H1 (cell line): ENCODE results near the gene MICU2. TPM values are rescaled to one million over a fixed set of nuclear protein-coding genes. Genes with fewer than 3 reads are reported as not detected.
"Not testable (repeated sequence)": the region's sequence is repeated elsewhere in the genome, so short reads cannot be mapped to it uniquely, and the experiment has no call there.

ENCODE experiments used
- CTCF ChIA-PET: fragments of 300-600 bp; sonication (Branson Sonifier 250); formaldehyde crosslinking; loops from one replicate; lab custom pipeline; 2021; ENCODE audit not compliant: partially characterized antibody; lab: Charles Lee
- POLR2A ChIA-PET: fragments of 300-600 bp; sonication (Branson Sonifier 250); formaldehyde crosslinking; loops from one replicate; lab custom pipeline; 2021; ENCODE audit warnings: inconsistent platforms; ENCODE audit not compliant: partially characterized antibody; lab: Charles Lee
- DNase-seq, 2 experiments: peaks; one replicate each; pipeline versions ENCODE4 v3.0.0 to v3.0.0-alpha.2; 2010 to 2022; ENCODE audit warnings: low spot score in 2 of 2, low read depth in 1 of 2, mixed read lengths in 1 of 2
- FAIRE-seq: peaks from 2 replicates; lab custom pipeline; 2011; peaks lifted over from hg19 to GRCh38; lab: Jason Lieb, UNC
- H2AFZ ChIP-seq: 2 replicates; pipeline ENCODE4 v1.8.1; 2012; ENCODE audit warnings: low read length, inconsistent platforms
- H2AK5ac ChIP-seq: 2 replicates; pipeline ENCODE4 v1.6.1; 2013; ENCODE audit warnings: low read depth, low read length
- H2BK120ac ChIP-seq: replicated peaks from 2 replicates; pipeline ENCODE3; 2013; ENCODE audit warnings: low read depth, low read length, inconsistent platforms
- H2BK12ac ChIP-seq: 2 replicates; pipeline ENCODE4 v1.6.1; 2013; ENCODE audit warnings: low read depth, low read length
- H2BK15ac ChIP-seq: 2 replicates; pipeline ENCODE4 v1.6.1; 2013; ENCODE audit warnings: low read length
- H2BK20ac ChIP-seq: 2 replicates; pipeline ENCODE4 v1.6.1; 2013; ENCODE audit warnings: low read length
- H2BK5ac ChIP-seq: 2 replicates; pipeline ENCODE4 v1.6.1; 2013; ENCODE audit warnings: low read depth, low read length
- H3K14ac ChIP-seq: 2 replicates; pipeline ENCODE4 v1.6.1; 2013; ENCODE audit warnings: inconsistent platforms; ENCODE audit not compliant: insufficient read length
- H3K18ac ChIP-seq: 2 replicates; pipeline ENCODE4 v1.6.1; 2013; ENCODE audit warnings: low read length; ENCODE audit errors: extremely low read depth
- H3K23ac ChIP-seq: 2 replicates; pipeline ENCODE4 v1.6.1; 2013; ENCODE audit warnings: inconsistent platforms; ENCODE audit not compliant: insufficient read length
- H3K23me2 ChIP-seq: 2 replicates; pipeline ENCODE4 v1.6.1; 2013; ENCODE audit warnings: low read depth, low read length
- H3K27ac ChIP-seq: 2 replicates; pipeline ENCODE4 v1.6.1; 2011; ENCODE audit warnings: low read depth, low read length, inconsistent platforms
- H3K27me3 ChIP-seq, 4 experiments: replicated peaks in 1 of 4; 1 replicate in 1 of 4; 2 replicates in 3 of 4; pipeline versions ENCODE4 v1.6.1 to v1.8.1; 2011 to 2013; ENCODE audit warnings: low read length in 3 of 4, mild to moderate bottlenecking in 3 of 4, inconsistent platforms in 2 of 4, mixed read lengths in 2 of 4, moderate library complexity in 1 of 4; ENCODE audit not compliant: control insufficient read depth in 3 of 4, insufficient read depth in 3 of 4; ENCODE audit errors: extremely low read depth in 1 of 4
- H3K36me3 ChIP-seq, 4 experiments: 2 replicates each; pipeline versions ENCODE4 v1.6.1 to v1.8.1; 2011 to 2013; ENCODE audit warnings: mild to moderate bottlenecking in 4 of 4, low read length in 3 of 4, moderate library complexity in 2 of 4, control low read depth in 1 of 4, inconsistent platforms in 1 of 4; ENCODE audit not compliant: insufficient read depth in 4 of 4, control insufficient read depth in 2 of 4
- H3K4ac ChIP-seq: replicated peaks from 2 replicates; pipeline ENCODE3; 2013; ENCODE audit warnings: low read length, low read depth, mixed read lengths, inconsistent platforms; ENCODE audit not compliant: insufficient read length
- H3K4me1 ChIP-seq, 4 experiments: replicated peaks in 1 of 4; 1 replicate in 1 of 4; 2 replicates in 3 of 4; pipeline versions ENCODE4 v1.6.1 to v1.8.1; 2011 to 2013; ENCODE audit warnings: low read length in 3 of 4, inconsistent platforms in 2 of 4, mixed read lengths in 1 of 4; ENCODE audit not compliant: insufficient read depth in 4 of 4, control insufficient read depth in 3 of 4
- H3K4me2 ChIP-seq, 2 experiments: 2 replicates each; pipeline versions ENCODE4 v1.6.1 to v1.8.1; 2011 to 2013; ENCODE audit warnings: low read depth in 2 of 2, low read length in 2 of 2, control low read depth in 1 of 2, inconsistent platforms in 1 of 2, mild to moderate bottlenecking in 1 of 2; ENCODE audit not compliant: insufficient read depth in 1 of 2
- H3K4me3 ChIP-seq, 4 experiments: fragments of 200-600, 300-600 bp in 1 of 4; sonication (generic), shearing (Covaris generic), sonication (Bioruptor Twin) in 1 of 4; 2 replicates each; pipeline versions ENCODE4 v1.5.1 to v1.8.1; 2011 to 2016; ENCODE audit warnings: low read length in 4 of 4, low read depth in 3 of 4, control low read depth in 2 of 4, inconsistent platforms in 2 of 4, mild to moderate bottlenecking in 2 of 4, mixed read lengths in 1 of 4, moderate library complexity in 1 of 4; ENCODE audit not compliant: insufficient read depth in 2 of 4; ENCODE audit errors: extremely low read depth in 1 of 4
- H3K56ac ChIP-seq: replicated peaks from 2 replicates; pipeline ENCODE3; 2013; ENCODE audit warnings: low read depth, mild to moderate bottlenecking, mixed read lengths, low read length, inconsistent platforms; ENCODE audit not compliant: insufficient read length
- H3K79me1 ChIP-seq: 2 replicates; pipeline ENCODE4 v1.6.1; 2013; ENCODE audit warnings: low read depth, low read length, control low read depth
- H3K79me2 ChIP-seq, 2 experiments: 2 replicates each; pipeline versions ENCODE4 v1.6.1 to v1.8.1; 2012 to 2013; ENCODE audit warnings: low read length in 2 of 2, mild to moderate bottlenecking in 2 of 2, inconsistent platforms in 1 of 2; ENCODE audit not compliant: insufficient read depth in 2 of 2, control insufficient read depth in 1 of 2
- H3K9ac ChIP-seq, 4 experiments: replicated peaks in 1 of 4; 1 replicate in 1 of 4; 2 replicates in 3 of 4; pipeline versions ENCODE4 v1.6.1 to v1.8.1; 2011 to 2013; ENCODE audit warnings: low read depth in 3 of 4, low read length in 3 of 4, control low read depth in 2 of 4, mild to moderate bottlenecking in 2 of 4, moderate library complexity in 2 of 4, inconsistent platforms in 1 of 4; ENCODE audit errors: extremely low read depth in 1 of 4
- H3K9me3 ChIP-seq, 2 experiments: 2 replicates each; pipeline versions ENCODE4 v1.6.1 to v1.8.1; 2012 to 2013; ENCODE audit warnings: mild to moderate bottlenecking in 2 of 2, moderate library complexity in 2 of 2, control low read depth in 1 of 2, inconsistent platforms in 1 of 2, low read depth in 1 of 2, low read length in 1 of 2, mixed read lengths in 1 of 2; ENCODE audit not compliant: insufficient read depth in 2 of 2
- H4K20me1 ChIP-seq, 2 experiments: replicated peaks in 1 of 2; 2 replicates each; pipeline versions ENCODE3 to v1.8.1; 2011 to 2013; ENCODE audit warnings: inconsistent platforms in 2 of 2, low read length in 2 of 2, mild to moderate bottlenecking in 1 of 2; ENCODE audit not compliant: insufficient read depth in 2 of 2, control insufficient read depth in 1 of 2
- H4K5ac ChIP-seq: 2 replicates; pipeline ENCODE4 v1.6.1; 2013; ENCODE audit warnings: low read length, low read depth, mixed read lengths, inconsistent platforms; ENCODE audit not compliant: insufficient read length
- H4K8ac ChIP-seq: 2 replicates; pipeline ENCODE4 v1.8.0; 2013; ENCODE audit warnings: mild to moderate bottlenecking, moderate library complexity, low read length, inconsistent platforms; ENCODE audit not compliant: insufficient read depth; ENCODE audit errors: extremely low read depth
- H4K91ac ChIP-seq: replicated peaks from 2 replicates; pipeline ENCODE3; 2013; ENCODE audit warnings: low read length, mixed read lengths, inconsistent platforms; ENCODE audit not compliant: insufficient read length
- WGBS, 2 experiments: shearing (Covaris generic) in 1 of 2; methylation state at CpG; one replicate each; pipeline versions ENCODE4 v1.1.6 to v1.1.7; 2013 to 2015; ENCODE audit warnings: low lambda C conversion rate in 2 of 2, mixed read lengths in 2 of 2, inconsistent platforms in 1 of 2, low coverage in 1 of 2, missing lambda C conversion rate in 1 of 2; ENCODE audit not compliant: insufficient replicate concordance in 2 of 2, insufficient coverage in 1 of 2, insufficient read length in 1 of 2; ENCODE audit errors: extremely low coverage in 1 of 2, missing lambda C conversion rate in 1 of 2; 5-methylcytosine and 5-hydroxymethylcytosine counted together
- polyA plus RNA-seq, 7 experiments: library from polyadenylated mRNA; depleted of rRNA in 3 of 7; stranded (reverse) in 5 of 7; unstranded in 2 of 7; fragments of >200 nt in 5 of 7; fragments of 200-250 nt in 2 of 7; gene quantifications; 1 replicate in 5 of 7; 2 replicates in 1 of 7; 4 replicates in 1 of 7; pipeline versions ENCODE4 v1.2.1 to v1.2.3, GENCODE V29; 2011 to 2013; ENCODE audit warnings: missing spikeins in 2 of 7, mixed read lengths in 2 of 7
- total RNA-seq: library from RNA; stranded (reverse); fragmentation: NEBNext Ultra II Directional; extraction: Animal tissue kit (Norgen Biotek cat#: 25700); gene quantifications from 2 replicates; pipeline ENCODE4 v1.2.1, GENCODE V29; 2021

The MICU2 gene
- total and polyA plus RNA-seq, 2 of the 8 experiments (the other 6 are each of a cell fraction or from before 2014, with no cell fraction given) = 34.6 to 36.5 TPM

DNA sequence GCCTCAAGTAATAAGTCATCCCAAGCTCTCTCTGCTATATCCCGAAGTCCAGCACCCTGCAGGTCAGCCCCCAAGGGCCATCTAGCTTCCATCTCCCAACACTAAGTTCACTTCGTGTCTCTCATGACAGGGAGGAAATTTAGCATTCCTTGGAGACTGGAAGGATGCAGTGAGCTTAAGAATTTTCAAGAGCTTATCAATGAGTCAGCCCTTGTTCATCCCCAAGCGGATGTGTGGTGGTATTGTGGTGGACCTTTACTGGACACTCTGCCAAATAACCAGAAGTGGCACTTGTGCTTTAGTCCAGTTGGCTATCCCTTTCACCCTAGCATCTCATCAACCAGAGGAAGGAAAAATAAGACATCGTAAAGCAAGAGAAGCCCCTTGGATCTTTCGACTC lies 15.6 kb downstream of the MICU2 start:
- H3K9ac ChIP-seq, H3K18ac ChIP-seq, H3K79me1 ChIP-seq, H2AK5ac ChIP-seq, H2BK15ac ChIP-seq, H2BK5ac ChIP-seq, H4K8ac ChIP-seq, H3K4me2 ChIP-seq, DNase-seq, H3K36me3 ChIP-seq, H3K56ac ChIP-seq, H3K27ac ChIP-seq, H2AFZ ChIP-seq, H3K4me3 ChIP-seq, H4K5ac ChIP-seq, H2BK12ac ChIP-seq, H2BK20ac ChIP-seq, H3K4me1 ChIP-seq, H3K4ac ChIP-seq, FAIRE-seq, H3K14ac ChIP-seq, H3K27me3 ChIP-seq, H3K23me2 ChIP-seq, H4K91ac ChIP-seq, H3K9me3 ChIP-seq, H4K20me1 ChIP-seq, H3K23ac ChIP-seq, H2BK120ac ChIP-seq: not testable (repeated sequence)
- ChIA-PET CTCF (interaction anchor here (0.9 to 1.0 kb wide), 4 partner anchors 8 to 17 kb away, joined by 3 read pairs; no protein-coding TSS in a partner anchor), POLR2A (interaction anchor here (1.6 kb wide), 1 partner anchor 12 kb away, joined by 4 read pairs; no protein-coding TSS in a partner anchor)
- H3K79me2 ChIP-seq = peaks cover 3 to 78% of the 10 kb centered on the region in 2 experiments; a peak in 3 of 4 replicates
- 87% methylated on average over 5 of the region's 5 CpGs; no CpG with 5 or more reads in 1 of the 2 experiments for WGBS, 2 experiments
